AG04450 (cell line): ENCODE measurements around the gene RPN1. TPM values are rescaled to one million over a fixed set of nuclear protein-coding genes. Genes with fewer than 3 reads are reported as not detected.
"Not testable (repeated sequence)": the region's sequence is repeated elsewhere in the genome, so short reads cannot be mapped to it uniquely, and the experiment has no call there.

Source experiments
- CTCF ChIA-PET: fragments of 300-600, 350-600 bp; formaldehyde crosslinking; extraction: SDS; loops from one replicate; lab custom pipeline; 2022; ENCODE audit warnings: antibody characterized with exemption, inconsistent platforms; lab: Charles Lee
- POLR2A ChIA-PET: fragments of 350-600 bp; formaldehyde crosslinking; extraction: SDS; loops from one replicate; lab custom pipeline; 2021; ENCODE audit warnings: antibody characterized with exemption, inconsistent platforms; lab: Yijun Ruan, JAX
- DNase-seq: peaks from one replicate; pipeline ENCODE4 v3.0.0-alpha.2; 2011; ENCODE audit warnings: low read depth, low spot score
- H3K27ac ChIP-seq: one replicate; pipeline ENCODE4 v1.5.1; 2012; ENCODE audit warnings: low read depth, low read length, control low read depth
- H3K27me3 ChIP-seq: one replicate; pipeline ENCODE4 v1.6.0; 2012; ENCODE audit warnings: low read length; ENCODE audit not compliant: control insufficient read depth, insufficient read depth
- H3K4me3 ChIP-seq: 2 replicates; pipeline ENCODE4 v1.5.1; 2011; ENCODE audit warnings: mild to moderate bottlenecking, low read depth, low read length, control low read depth
- H3K9me3 ChIP-seq: 2 replicates; pipeline ENCODE4 v1.5.1; 2012; ENCODE audit warnings: low read length; ENCODE audit not compliant: control insufficient read depth, insufficient read depth
- CTCF ChIP-seq: IDR thresholded peaks from 2 replicates; pipeline ENCODE4 v1.5.1; 2011; ENCODE audit warnings: low read depth, low read length, control low read depth, inconsistent platforms
- polyA plus RNA-seq: library from polyadenylated mRNA; depleted of rRNA; stranded (reverse); fragments of >200 nt; gene quantifications from 2 replicates; pipeline ENCODE4 v1.2.3, GENCODE V29; 2011

Gene RPN1
- polyA plus RNA-seq, 1 experiment: 458 TPM

GRCh38 chr3:128665362-128666021 is 14.9 kb upstream of the RPN1 start:
- CTCF ChIA-PET: interaction anchor here (0.7 to 1.3 kb wide), 5 partner anchors 15 to 581 kb away, joined by 3 to 5 read pairs (median 3); no protein-coding TSS in a partner anchor
- H3K27me3 ChIP-seq: peaks cover 9% of the 10 kb centered on the region
- no peak for TF ChIP-seq CTCF
- no peak overlapping the region for H3K27ac ChIP-seq
- no peak for DNase-seq
- POLR2A ChIA-PET: interaction anchor here (0.7 kb wide), 1 partner anchor 16 kb away, joined by 4 read pairs; no protein-coding TSS in a partner anchor
- no peaks in the 10 kb centered on the region for H3K9me3 ChIP-seq
- H3K4me3 ChIP-seq: no peak overlapping the region

GRCh38 chr3:128663151-128663550 is 12.5 kb upstream of the RPN1 start:
- POLR2A ChIA-PET: no interaction called here
- no peak overlapping the region for H3K4me3 ChIP-seq
- H3K27ac ChIP-seq: no peak overlapping the region
- H3K9me3 ChIP-seq: no peaks in the 10 kb centered on the region
- TF ChIP-seq CTCF: no peak
- no peak for DNase-seq
- CTCF ChIA-PET: interaction anchor here (1.0 to 1.6 kb wide), 3 partner anchors 17 to 46 kb away, joined by 4 to 5 read pairs (median 5); no protein-coding TSS in a partner anchor
- peaks cover 9% of the 10 kb centered on the region for H3K27me3 ChIP-seq

GRCh38 chr3:128655531-128655930 is 4.9 kb upstream of the RPN1 start:
- no peak for DNase-seq
- Histone ChIP-seq H3K9me3 (peaks cover 6% of the 10 kb centered on the region; the same call in 1 of the 2 replicates), H3K4me3 (no peak overlapping the region), H3K27ac (no peak overlapping the region), H3K27me3 (no peaks in the 10 kb centered on the region)
- POLR2A ChIA-PET: no interaction called here
- no peak for TF ChIP-seq CTCF
- CTCF ChIA-PET: interaction anchor here (1.0 kb wide), 1 partner anchor 9 kb away, joined by 3 read pairs; no protein-coding TSS in a partner anchor

- H3K4me3 ChIP-seq, H3K9me3 ChIP-seq, H3K27ac ChIP-seq, H3K27me3 ChIP-seq, DNase-seq, POLR2A ChIA-PET: not testable (repeated sequence)
- CTCF ChIA-PET: interaction anchor here (1.7 kb wide), 1 partner anchor 26 kb away, joined by 7 read pairs; no protein-coding TSS in a partner anchor
Observed at GRCh38 chr3:128653993-128654805, 3.6 kb upstream of the RPN1 start.

GRCh38 chr3:128653383-128653992 is 2.9 kb upstream of the RPN1 start:
- POLR2A ChIA-PET, H3K27me3 ChIP-seq, H3K4me3 ChIP-seq, DNase-seq, H3K9me3 ChIP-seq, H3K27ac ChIP-seq: not testable (repeated sequence)
- CTCF ChIA-PET: interaction anchor here (1.7 kb wide), 1 partner anchor 27 kb away, joined by 7 read pairs; no protein-coding TSS in a partner anchor
